ENCODE data around the gene BTF3.
A peak's percentile ranks its signal among the peaks of the same experiment; 100 is the strongest.
"Not testable (repeated sequence)": the region's sequence is repeated elsewhere in the genome, so short reads cannot be mapped to it uniquely, and the experiment has no call there.

BTF3 gene

GRCh38 chr5:73498057-73498992, at the start of gene BTF3:
TSS of gene BTF3 (plus strand) at chr5:73498442. CDS start at chr5:73498668, 226 bp downstream.
- DNase-seq (ENCODE audit: low read depth in 2 of 2): peak; percentile 89 to 91

- no peak for DNase-seq (ENCODE audit: low read depth in 2 of 2)
Observed at GRCh38 chr5:73448463-73449136, 49.6 kb upstream of the BTF3 start, which contains the start of gene FOXD1. TSS of gene FOXD1 (minus strand) at chr5:73448777. CDS start at chr5:73448362, 415 bp downstream.

- DNase-seq (ENCODE audit: low read depth in 2 of 2): no peak
Observed at GRCh38 chr5:73450137-73450536, 48.1 kb upstream of the BTF3 start.

GRCh38 chr5:73450672-73451223, 47.5 kb upstream of the BTF3 start:
- DNase-seq (ENCODE audit: low read depth in 2 of 2): no peak

GRCh38 chr5:73451224-73452130, 46.8 kb upstream of the BTF3 start:
- DNase-seq (ENCODE audit: low read depth in 2 of 2): peak; percentile 58 to 62

- no peak for DNase-seq (ENCODE audit: low read depth in 2 of 2)
Observed at GRCh38 chr5:73452215-73452614, 46.0 kb upstream of the BTF3 start.

- DNase-seq (ENCODE audit: low read depth in 2 of 2): no peak
Observed at GRCh38 chr5:73454379-73455036, 43.7 kb upstream of the BTF3 start.

GRCh38 chr5:73456462-73456861, 41.8 kb upstream of the BTF3 start:
- DNase-seq (ENCODE audit: low read depth in 2 of 2): not testable (repeated sequence)

- no peak for DNase-seq (ENCODE audit: low read depth in 2 of 2)
Observed at GRCh38 chr5:73459366-73459765, 38.9 kb upstream of the BTF3 start.

- DNase-seq (ENCODE audit: low read depth in 2 of 2): no peak
Observed at GRCh38 chr5:73460133-73460532, 38.1 kb upstream of the BTF3 start.

- no peak for DNase-seq (ENCODE audit: low read depth in 2 of 2)
Observed at GRCh38 chr5:73464016-73464745, 34.1 kb upstream of the BTF3 start.

GRCh38 chr5:73468638-73469037, 29.6 kb upstream of the BTF3 start:
- DNase-seq (ENCODE audit: low read depth in 2 of 2): not testable (repeated sequence)

- DNase-seq (ENCODE audit: low read depth in 2 of 2): no peak
Observed at GRCh38 chr5:73469878-73470277, 28.4 kb upstream of the BTF3 start.

GRCh38 chr5:73471654-73472053, 26.6 kb upstream of the BTF3 start:
- no peak for DNase-seq (ENCODE audit: low read depth in 2 of 2)

- DNase-seq (ENCODE audit: low read depth in 2 of 2): no peak
Observed at GRCh38 chr5:73472116-73472515, 26.1 kb upstream of the BTF3 start.

- no peak for DNase-seq (ENCODE audit: low read depth in 2 of 2)
Observed at GRCh38 chr5:73480500-73480899, 17.7 kb upstream of the BTF3 start.

GRCh38 chr5:73482383-73483136, 15.7 kb upstream of the BTF3 start:
- DNase-seq (ENCODE audit: low read depth in 2 of 2): no peak

GRCh38 chr5:73483676-73484075, 14.6 kb upstream of the BTF3 start:
- no peak for DNase-seq (ENCODE audit: low read depth in 2 of 2)

- DNase-seq (ENCODE audit: low read depth in 2 of 2): no peak
Observed at GRCh38 chr5:73484511-73484910, 13.7 kb upstream of the BTF3 start.
